Ascending aorta (tissue), 2 donors: ENCODE results near the gene ACTMAP. TPM values are rescaled to one million over a fixed set of nuclear protein-coding genes. Genes with fewer than 3 reads are reported as not detected.

Experiments
- DNase-seq, 2 donors: peaks; one replicate each; pipeline ENCODE4 v3.0.0-alpha.2; 2019; ENCODE audit warnings: low spot score in 2 of 2
- H3K27ac ChIP-seq, 2 donors: fragments of 200-600 bp; sonication (generic); one replicate each; pipeline ENCODE4 v1.5.1; 2016 to 2017; ENCODE audit warnings: mild to moderate bottlenecking in 1 of 2
- H3K27me3 ChIP-seq: fragments of 200-600 bp; sonication (generic); one replicate; pipeline ENCODE4 v1.5.1; 2017
- H3K36me3 ChIP-seq, 2 donors: fragments of 200-600 bp; sonication (generic); one replicate each; pipeline ENCODE4 v1.5.1; 2016
- H3K4me1 ChIP-seq, 2 donors: fragments of 200-600 bp; sonication (generic); one replicate each; pipeline ENCODE4 v1.5.1; 2016 to 2017; ENCODE audit warnings: mild to moderate bottlenecking in 1 of 2
- H3K4me3 ChIP-seq, 2 donors: fragments of 200-600 bp; sonication (generic); one replicate each; pipeline ENCODE4 v1.5.1; 2016 to 2017; ENCODE audit warnings: mild to moderate bottlenecking in 1 of 2
- H3K9me3 ChIP-seq, 2 donors: fragments of 200-600 bp; sonication (generic); one replicate each; pipeline ENCODE4 v1.5.1; 2016
- CTCF ChIP-seq, 3 experiments: fragments of 200-600 bp in 2 of 3; fragments of 450-650 bp in 1 of 3; sonication (generic) in 2 of 3; IDR thresholded peaks; one replicate each; pipeline ENCODE4 v1.5.1; 2016 to 2019; ENCODE audit warnings: antibody characterized with exemption in 3 of 3, mild to moderate bottlenecking in 1 of 3, moderate library complexity in 1 of 3
- intact Hi-C: fragments of 100-400 bp; cut with DNase I; formaldehyde crosslinking; loops from one replicate; pipeline ENCODE4 v1.15.1; 2023
- total RNA-seq: library from RNA; depleted of rRNA; stranded (reverse); fragments of >200 nt; gene quantifications from one replicate; pipeline ENCODE4 v1.1.0, GENCODE V29; 2016

Gene ACTMAP
- total RNA-seq, 1 donor from 2014 or later = 8.3 TPM

GRCh38 chr19:40758491-40758890, 8.2 kb upstream of the ACTMAP start:
- H3K4me1 ChIP-seq = peaks cover 4 to 23% of the 10 kb centered on the region in 2 donors
- no peak overlapping the region for H3K27ac ChIP-seq
- intact Hi-C loops = no loop called here
- H3K27me3 ChIP-seq = no peaks in the 10 kb centered on the region
- no peak for TF ChIP-seq CTCF (IDR thresholded peaks at IDR 0.05)
- no peaks in the 10 kb centered on the region for H3K9me3 ChIP-seq
- H3K36me3 ChIP-seq = peaks cover 67 to 73% of the 10 kb centered on the region in 2 donors
- no peak overlapping the region for H3K4me3 ChIP-seq
- no peak for DNase-seq

- Histone ChIP-seq H3K36me3 (peaks cover 49 to 54% of the 10 kb centered on the region in 2 donors), H3K27me3 (no peaks in the 10 kb centered on the region), H3K4me3 (no peak overlapping the region), H3K27ac (no peak overlapping the region), H3K4me1 (peaks cover 9 to 35% of the 10 kb centered on the region in 2 donors), H3K9me3 (no peaks in the 10 kb centered on the region)
- intact Hi-C loops = no loop called here
- no peak for DNase-seq
- no peak for TF ChIP-seq CTCF (IDR thresholded peaks at IDR 0.05)
These were observed 6.3 kb upstream of the ACTMAP start for GRCh38 chr19:40756502-40757110.

GRCh38 chr19:40755791-40756190, 5.5 kb upstream of the ACTMAP start:
- Histone ChIP-seq H3K4me3 (no peak overlapping the region), H3K27me3 (no peaks in the 10 kb centered on the region), H3K27ac (no peak overlapping the region), H3K36me3 (peaks cover 40 to 47% of the 10 kb centered on the region in 2 donors), H3K4me1 (peaks cover 9 to 35% of the 10 kb centered on the region in 2 donors), H3K9me3 (no peaks in the 10 kb centered on the region)
- no peak for TF ChIP-seq CTCF (IDR thresholded peaks at IDR 0.05)
- no peak for DNase-seq
- intact Hi-C loops = no loop called here

- peaks cover 35 to 41% of the 10 kb centered on the region in 2 donors for H3K36me3 ChIP-seq
- H3K4me3 ChIP-seq = no peak overlapping the region
- H3K4me1 ChIP-seq = peaks cover 9 to 35% of the 10 kb centered on the region in 2 donors
- no peak overlapping the region for H3K27ac ChIP-seq
- no peaks in the 10 kb centered on the region for H3K27me3 ChIP-seq
- no peaks in the 10 kb centered on the region for H3K9me3 ChIP-seq
- DNase-seq = no peak
- no peak for TF ChIP-seq CTCF (IDR thresholded peaks at IDR 0.05)
- intact Hi-C loops = no loop called here
These were observed 5.0 kb upstream of the ACTMAP start for GRCh38 chr19:40755248-40755624.

- H3K9me3 ChIP-seq = no peaks in the 10 kb centered on the region
- no peak overlapping the region for H3K27ac ChIP-seq
- intact Hi-C loops = no loop called here
- no peak for TF ChIP-seq CTCF (IDR thresholded peaks at IDR 0.05)
- peaks cover 9 to 38% of the 10 kb centered on the region in 2 donors for H3K4me1 ChIP-seq
- H3K4me3 ChIP-seq = no peak overlapping the region
- no peak for DNase-seq
- peaks cover 30 to 36% of the 10 kb centered on the region in 2 donors for H3K36me3 ChIP-seq
- no peaks in the 10 kb centered on the region for H3K27me3 ChIP-seq
These were observed 4.5 kb upstream of the ACTMAP start for GRCh38 chr19:40754611-40755247.
